GM19025 (cell line): ENCODE measurements around the gene NHERF2.
A peak's percentile ranks its signal among the peaks of the same experiment; 100 is the strongest.

Experiments used
- ATAC-seq: cut with Tn5 transposase; IDR thresholded peaks from one replicate; pipeline ENCODE4 v1.9.1; 2021; ENCODE audit warnings: mild to moderate bottlenecking, low read depth, moderate library complexity; ENCODE audit not compliant: unreplicated experiment

The NHERF2 gene

DNA sequence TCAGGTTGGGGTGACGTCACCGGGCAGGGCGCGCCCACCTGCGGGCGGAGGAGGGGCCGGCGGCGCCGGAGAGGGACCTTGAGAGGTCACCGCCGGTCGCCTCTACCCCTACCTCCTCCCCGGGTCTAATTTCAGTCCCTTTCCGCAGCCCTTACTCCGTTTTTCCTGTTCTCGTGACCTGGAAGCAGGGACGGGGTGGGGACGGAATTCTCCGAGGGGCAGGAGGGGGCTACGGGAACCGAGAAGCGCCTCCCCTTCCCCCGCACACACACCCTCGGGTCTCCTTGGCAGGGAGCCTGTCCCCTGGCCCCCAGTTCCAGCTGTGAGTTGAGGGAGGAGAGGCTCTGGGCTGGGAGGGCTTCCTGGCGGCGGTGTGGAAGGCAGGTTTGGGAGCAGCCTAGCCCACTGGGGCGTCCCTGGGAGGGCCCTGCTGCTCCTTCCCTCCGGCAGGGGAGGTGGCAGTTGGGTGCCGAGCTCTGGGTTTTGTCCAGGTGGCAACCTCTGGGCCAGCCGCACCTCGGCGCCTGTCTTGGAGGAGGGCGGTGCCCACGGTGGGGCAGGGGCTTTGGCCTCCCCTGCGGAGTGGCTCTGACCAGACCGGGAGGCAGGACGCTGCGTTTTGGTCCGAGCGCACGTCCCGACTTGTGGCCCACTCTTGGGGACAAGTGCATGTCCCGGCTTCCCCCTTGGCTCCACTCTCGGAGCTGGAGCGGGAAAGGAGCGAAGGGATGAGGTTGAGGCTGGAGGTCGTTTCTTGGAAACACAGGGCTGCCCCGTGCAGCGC, 36.2 kb upstream of the NHERF2 start:
- ATAC-seq, result no peak

- no peak for ATAC-seq
These were observed 35.6 kb upstream of the NHERF2 start for GRCh38 chr16:1991135-1991551.

GRCh38 chr16:1991588-1991947, 35.1 kb upstream of the NHERF2 start:
- ATAC-seq, result peak; percentile 14

GRCh38 chr16:1991948-1992703, 34.6 kb upstream of the NHERF2 start:
- ATAC-seq, result peak; percentile 46

GRCh38 chr16:1992704-1993317, 33.9 kb upstream of the NHERF2 start:
- ATAC-seq, result no peak

DNA sequence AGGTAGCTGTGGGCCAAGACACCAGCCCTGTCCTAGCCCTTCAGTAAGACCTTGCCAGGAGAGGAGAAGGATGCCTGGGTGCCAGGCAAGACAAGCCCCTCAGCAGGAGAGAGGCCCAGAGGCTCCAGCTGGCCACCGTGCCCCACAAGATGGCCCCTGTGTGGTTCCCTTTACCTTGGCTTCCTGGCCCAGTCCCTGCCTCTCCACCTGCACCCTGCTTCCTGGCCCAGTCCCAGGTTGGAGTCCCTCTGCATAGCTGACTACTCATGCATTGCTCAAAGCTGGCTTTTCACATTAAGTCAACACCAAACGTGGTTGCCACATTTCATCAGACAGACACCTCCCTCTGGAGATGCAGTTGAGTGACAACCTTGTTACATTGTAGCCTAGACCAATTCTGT, 33.0 kb upstream of the NHERF2 start:
- no peak for ATAC-seq

- ATAC-seq, result no peak
These were observed 29.0 kb upstream of the NHERF2 start for GRCh38 chr16:1997494-1998359.

- no peak for ATAC-seq
These were observed 28.3 kb upstream of the NHERF2 start for GRCh38 chr16:1998360-1998835.

- no peak for ATAC-seq
These were observed 27.6 kb upstream of the NHERF2 start for GRCh38 chr16:1998852-1999801.

DNA sequence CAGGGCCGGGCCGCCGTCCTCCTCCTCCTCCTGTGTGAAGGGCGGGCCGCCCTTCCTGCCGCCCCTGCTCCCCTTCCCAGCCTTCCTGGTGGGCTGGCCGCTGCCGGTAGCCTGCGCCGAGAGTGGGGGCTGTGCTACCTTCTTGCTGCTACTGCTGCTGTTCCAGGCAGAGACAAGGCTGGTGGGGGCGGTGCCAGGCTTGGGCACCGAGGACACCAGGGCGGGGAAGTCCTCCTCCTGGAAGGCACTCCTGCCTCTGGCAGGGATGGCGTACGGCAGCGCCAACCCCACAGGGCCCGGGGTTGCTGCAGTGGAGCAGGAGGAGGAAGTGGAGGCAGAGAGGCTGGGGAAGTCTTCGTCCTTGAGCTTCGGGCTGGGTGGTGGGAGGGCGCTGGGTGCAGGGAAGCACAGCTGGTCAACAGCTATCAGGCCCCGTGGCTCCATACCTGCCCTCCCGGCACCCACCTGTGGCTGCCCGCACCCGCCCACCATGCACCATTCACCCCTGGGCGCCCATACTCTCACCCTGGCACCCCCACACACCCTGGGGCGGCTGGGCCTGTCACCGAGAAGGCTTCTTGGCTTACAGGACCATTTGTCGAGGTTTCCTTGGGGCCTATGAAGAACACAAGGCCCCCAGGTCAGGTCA, 26.7 kb upstream of the NHERF2 start:
- no peak for ATAC-seq

DNA sequence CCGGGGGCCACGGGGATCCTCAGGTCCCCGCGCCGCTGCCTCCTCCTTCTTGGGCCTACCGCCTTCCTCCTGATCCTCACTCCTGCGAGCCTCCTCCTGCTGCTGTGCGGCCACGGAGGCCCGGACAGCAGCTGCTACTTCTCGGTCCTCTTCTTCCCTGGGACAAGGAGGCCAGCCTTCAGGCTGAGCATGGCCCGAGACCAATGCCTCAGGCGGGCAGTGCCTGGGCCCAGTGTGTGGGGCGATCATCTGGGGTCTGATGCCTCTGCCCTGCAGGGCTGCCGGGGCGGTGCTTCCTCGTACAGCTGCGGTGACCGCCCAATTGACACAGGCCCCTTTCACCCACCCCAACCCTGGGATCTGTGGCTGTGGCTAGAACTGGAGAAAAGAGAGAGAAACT, 25.7 kb upstream of the NHERF2 start:
- ATAC-seq, result no peak

DNA sequence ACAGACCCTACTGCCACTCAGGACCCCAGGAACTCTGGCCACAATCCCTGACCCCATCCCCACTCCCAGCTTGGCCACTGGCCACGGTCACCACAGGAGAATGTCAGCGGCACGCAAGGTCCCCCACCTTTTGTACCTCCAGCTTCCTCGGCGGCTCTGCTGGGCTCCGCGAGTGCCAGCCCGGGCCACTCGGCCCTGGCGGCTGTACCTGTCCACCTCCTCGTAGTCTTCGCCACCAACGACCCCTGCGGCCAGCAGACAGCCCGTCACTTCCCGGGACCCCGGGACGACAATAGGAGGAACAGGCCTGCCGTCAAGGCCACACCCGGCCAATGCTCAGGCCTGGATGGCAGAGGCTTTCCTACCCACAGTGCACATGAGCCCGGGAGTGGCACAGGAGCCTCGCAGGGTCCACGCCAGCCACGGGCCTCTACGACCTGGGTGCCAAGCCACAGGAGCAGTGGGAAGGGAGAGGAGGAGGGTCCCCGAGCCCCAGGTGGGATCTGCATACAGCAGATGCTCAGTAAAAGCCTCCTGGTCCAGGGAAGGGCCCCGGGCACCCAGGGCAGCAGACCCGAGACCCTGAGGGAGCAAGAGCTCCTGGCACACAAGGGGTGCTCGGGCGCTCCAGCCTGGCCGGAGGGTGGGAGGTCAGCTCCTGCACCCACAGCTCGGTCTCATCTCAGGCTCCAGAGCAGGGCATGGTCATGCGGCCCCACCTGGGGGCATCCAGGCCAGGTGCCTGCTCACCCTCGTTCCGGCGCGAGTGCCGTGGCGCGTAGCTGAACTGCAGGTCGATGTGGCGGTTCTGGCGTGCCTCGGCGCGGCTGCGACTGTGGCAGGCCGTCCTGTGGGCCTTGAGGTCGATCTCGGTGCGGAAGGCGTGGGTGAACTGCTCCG, 25.0 kb upstream of the NHERF2 start:
- ATAC-seq, result no peak

- no peak for ATAC-seq
These were observed 24.1 kb upstream of the NHERF2 start for GRCh38 chr16:2002406-2003230.

DNA sequence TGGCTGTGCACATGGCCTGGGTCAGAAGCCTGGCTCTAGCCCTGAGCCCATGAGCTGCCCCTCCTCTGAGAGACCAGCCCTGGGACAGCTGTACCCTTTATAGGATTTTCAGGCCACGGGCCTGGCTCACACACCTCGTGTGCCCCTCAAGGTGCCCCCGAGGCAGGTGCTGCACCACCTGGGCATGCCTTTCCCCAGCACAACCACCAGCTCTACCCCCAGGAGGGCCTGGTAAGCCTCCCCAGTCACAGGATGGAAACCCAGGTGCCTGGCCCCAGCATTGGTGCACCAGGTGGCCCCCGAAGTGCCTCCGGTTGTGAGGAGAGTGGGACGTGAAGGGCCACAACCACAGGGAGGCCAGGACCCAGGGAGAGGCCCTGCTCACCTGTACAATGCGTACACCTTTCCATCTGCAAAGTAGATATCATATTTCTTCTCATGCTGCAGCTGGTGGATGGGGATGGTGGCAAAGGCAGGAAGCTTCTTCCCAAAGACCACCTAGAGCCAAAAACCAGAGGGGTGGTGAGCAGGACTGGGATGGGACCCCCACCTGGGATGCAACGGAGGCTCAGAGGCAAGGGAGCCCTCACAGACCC, 23.4 kb upstream of the NHERF2 start:
- ATAC-seq, result no peak

DNA sequence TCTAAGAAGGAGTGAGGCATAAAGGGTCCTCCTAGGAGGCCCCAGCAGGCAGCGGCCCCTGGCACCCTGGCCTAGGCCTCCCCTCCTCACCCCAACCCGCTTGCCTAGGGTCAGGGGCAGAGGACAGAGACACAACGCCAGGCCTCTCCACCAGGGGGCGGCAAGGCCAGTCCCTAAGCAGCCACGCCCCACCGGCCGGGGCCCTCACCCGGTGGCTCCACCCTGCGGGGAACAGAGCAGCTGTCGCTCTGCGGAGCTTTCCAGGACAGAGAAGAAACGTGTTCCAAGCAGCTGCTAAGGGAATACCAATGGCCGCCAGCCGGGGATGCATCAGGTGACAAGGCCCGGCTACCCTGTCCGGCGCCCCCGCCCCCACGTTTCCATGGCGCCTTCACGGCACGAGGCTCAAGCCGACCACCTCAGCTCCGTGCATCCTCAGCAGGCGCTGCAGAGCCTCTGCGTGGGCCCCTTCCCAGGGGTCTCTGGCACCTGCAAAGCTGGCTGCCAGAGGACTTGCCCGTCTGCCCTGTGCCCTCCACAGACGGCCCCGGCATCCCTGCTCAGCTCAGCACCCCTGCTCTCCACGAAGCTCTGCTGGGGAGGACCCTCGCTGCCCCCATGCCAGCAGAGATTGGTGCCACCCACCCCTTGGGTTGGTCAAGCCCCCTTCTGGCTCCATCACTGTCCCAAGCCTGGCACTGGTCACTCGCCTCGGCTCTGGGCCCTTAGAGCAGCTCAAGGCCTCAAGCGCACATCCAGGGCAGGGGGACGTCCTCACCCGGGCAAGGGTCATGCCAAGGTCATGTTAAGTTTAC, 22.7 kb upstream of the NHERF2 start:
- peak; percentile 85 for ATAC-seq
